HepG2 (cell line): ENCODE measurements around the gene AUP1. TPM values are rescaled to one million over a fixed set of nuclear protein-coding genes. Genes with fewer than 3 reads are reported as not detected.

Source experiments
- ASH2L ChIP-seq: fragments of 300-600, 200-600 bp; sonication (generic); IDR thresholded peaks from 2 replicates; pipeline ENCODE4 v1.7.0; 2017; ENCODE audit warnings: low read depth, mild to moderate bottlenecking, moderate library complexity, mixed read lengths, low read length; ENCODE audit not compliant: insufficient read length
- BCL6 ChIP-seq: IDR thresholded peaks from 2 replicates; pipeline ENCODE4 v1.6.1; 2016; ENCODE audit warnings: missing genetic modification reagents, missing compliant biosample characterization
- FOXA3 ChIP-seq: IDR thresholded peaks from 2 replicates; pipeline ENCODE4 v1.6.1; 2016; ENCODE audit warnings: missing genetic modification reagents, missing compliant biosample characterization
- FOXP4 ChIP-seq: sonication (generic); formaldehyde crosslinking; IDR thresholded peaks from 2 replicates; pipeline ENCODE4 v1.4.0; 2020; ENCODE audit warnings: missing genetic modification reagents
- HINFP ChIP-seq: sonication (generic); formaldehyde crosslinking; IDR thresholded peaks from 2 replicates; pipeline ENCODE4 v1.4.0; 2020; ENCODE audit warnings: low read depth, mild to moderate bottlenecking, missing genetic modification reagents
- MIXL1 ChIP-seq: IDR thresholded peaks from 2 replicates; pipeline ENCODE4 v1.6.1; 2016
- NR2F6 ChIP-seq, 2 experiments: IDR thresholded peaks; 2 replicates each; pipeline ENCODE4 v1.6.1; 2016; ENCODE audit warnings: antibody characterized with exemption in 1 of 2, mild to moderate bottlenecking in 1 of 2
- POLR2A ChIP-seq, 2 experiments: IDR thresholded peaks; 2 replicates each; pipeline ENCODE4 v1.6.1; 2011; ENCODE audit warnings: low read depth in 2 of 2, low read length in 2 of 2, mild to moderate bottlenecking in 1 of 2, moderate library complexity in 1 of 2; ENCODE audit not compliant: insufficient read depth in 1 of 2
- RAD21 ChIP-seq: fragments of 450-650 bp; formaldehyde crosslinking; IDR thresholded peaks from 2 replicates; pipeline ENCODE4 v1.5.0; 2020; ENCODE audit warnings: mild to moderate bottlenecking
- RERE ChIP-seq: IDR thresholded peaks from 2 replicates; pipeline ENCODE4 v1.6.1; 2016; ENCODE audit warnings: low read depth, missing genetic modification reagents, missing compliant biosample characterization
- RORA ChIP-seq: sonication (generic); formaldehyde crosslinking; IDR thresholded peaks from 2 replicates; pipeline ENCODE4 v1.5.0; 2020; ENCODE audit warnings: mild to moderate bottlenecking, missing genetic modification reagents, moderate library complexity
- SOX13 ChIP-seq, 3 experiments: fragments of 450-650 bp in 1 of 3; sonication (generic) in 1 of 3; formaldehyde crosslinking in 1 of 3; IDR thresholded peaks in 2 of 3; conservative IDR thresholded peaks in 1 of 3; 2 replicates each; pipeline versions ENCODE4 v1.5.0 to v1.6.1; 2016 to 2020; ENCODE audit warnings: antibody characterized with exemption in 1 of 3, mild to moderate bottlenecking in 1 of 3, missing compliant biosample characterization in 1 of 3, missing genetic modification reagents in 1 of 3, moderate library complexity in 1 of 3
- SOX6 ChIP-seq, 2 experiments: fragments of 450-650 bp in 1 of 2; sonication (generic) in 1 of 2; formaldehyde crosslinking in 1 of 2; IDR thresholded peaks; 2 replicates each; pipeline versions ENCODE4 v1.4.0 to v1.6.1; 2017 to 2020; ENCODE audit warnings: antibody characterized with exemption in 1 of 2, mild to moderate bottlenecking in 1 of 2, missing genetic modification reagents in 1 of 2
- XRCC5 ChIP-seq: fragments of 200-400 bp; formaldehyde crosslinking; optimal IDR thresholded peaks from 2 replicates; pipeline ENCODE3; 2017; ENCODE audit warnings: mild to moderate bottlenecking, low read length
- ZNF614 ChIP-seq: IDR thresholded peaks from 2 replicates; pipeline ENCODE4 v1.6.1; 2018; ENCODE audit warnings: missing biosample characterization, missing genetic modification reagents, inconsistent platforms, borderline replicate concordance
- polyA plus RNA-seq, 8 experiments: library from polyadenylated mRNA; depleted of rRNA in 3 of 8; stranded (reverse) in 7 of 8; unstranded in 1 of 8; fragments of >200 nt; fragmentation: Illumina TruSeq in 4 of 8; extraction: Trizol in 4 of 8; gene quantifications; 2 replicates each; pipeline versions ENCODE4 v1.2.1 to v1.2.3, GENCODE V29; 2011 to 2016; ENCODE audit warnings: low read depth in 4 of 8, missing spikeins in 1 of 8, mixed read lengths in 1 of 8; ENCODE audit not compliant: insufficient read depth in 1 of 8
- total RNA-seq, 5 experiments: library from RNA; depleted of rRNA; stranded (reverse); fragments of >200 nt; fragmentation: Illumina TruSeq; extraction: Trizol; gene quantifications; 2 replicates each; pipeline ENCODE4 v1.2.3, GENCODE V29; 2016; ENCODE audit warnings: low read depth in 1 of 5
- TF ChIP-seq, protein P1 (sequence below): IDR thresholded peaks from 2 replicates; pipeline ENCODE4 v1.6.1; 2016
- TF ChIP-seq, protein P2 (sequence below): sonication (generic); formaldehyde crosslinking; IDR thresholded peaks from 2 replicates; pipeline ENCODE4 v1.4.0; 2020; ENCODE audit warnings: mild to moderate bottlenecking, missing genetic modification reagents

Gene AUP1
- total and polyA plus RNA-seq, 2 of the 13 experiments (the other 11 are each of a cell fraction or from before 2014, with no cell fraction given), result 174 to 267 TPM

- TF ChIP-seq RERE (CRISPR knock-in tag) (peak; percentile 55; the same call in 1 of the 2 replicates), RORA (CRISPR knock-in tag) (no peak), BCL6 (CRISPR knock-in tag) (peak; percentile 47; the same call in 1 of the 2 replicates), POLR2A (IDR thresholded peaks at IDR 0.05; ENCODE audit: insufficient read depth in 1 of 2, low read depth in 2 of 2, low read length in 2 of 2) (no peak), ZNF614 (peak; percentile 65; the same call in 1 of the 2 replicates), RAD21 (CRISPR knock-in tag) (no peak), NR2F6 (IDR thresholded peaks at IDR 0.05) (peak; percentile 40; the same call in 1 of the 2 replicates), NR2F6 (CRISPR knock-in tag; IDR thresholded peaks at IDR 0.05) (0 out of 2 replicates have a peak, but pooled peaks have one; percentile 24), FOXA3 (CRISPR knock-in tag) (peak; percentile 83), MIXL1 (peak; percentile 38; the same call in 1 of the 2 replicates), XRCC5 (no peak), SOX13 (IDR thresholded peaks at IDR 0.05) (no peak), SOX13 (CRISPR knock-in tag; conservative IDR thresholded peaks at IDR 0.05 in 1 of 2, IDR thresholded peaks at IDR 0.05 in 1 of 2) (peak in 1 of 2 experiments; percentile 71; a peak in 2 of 4 replicates), SOX6 (IDR thresholded peaks at IDR 0.05) (no peak), SOX6 (CRISPR knock-in tag; IDR thresholded peaks at IDR 0.05) (peak; percentile 45; the same call in 1 of the 2 replicates), FOXP4 (peak; percentile 71), HINFP (CRISPR knock-in tag) (no peak), ASH2L (no peak)
- TF ChIP-seq, protein P1, sequence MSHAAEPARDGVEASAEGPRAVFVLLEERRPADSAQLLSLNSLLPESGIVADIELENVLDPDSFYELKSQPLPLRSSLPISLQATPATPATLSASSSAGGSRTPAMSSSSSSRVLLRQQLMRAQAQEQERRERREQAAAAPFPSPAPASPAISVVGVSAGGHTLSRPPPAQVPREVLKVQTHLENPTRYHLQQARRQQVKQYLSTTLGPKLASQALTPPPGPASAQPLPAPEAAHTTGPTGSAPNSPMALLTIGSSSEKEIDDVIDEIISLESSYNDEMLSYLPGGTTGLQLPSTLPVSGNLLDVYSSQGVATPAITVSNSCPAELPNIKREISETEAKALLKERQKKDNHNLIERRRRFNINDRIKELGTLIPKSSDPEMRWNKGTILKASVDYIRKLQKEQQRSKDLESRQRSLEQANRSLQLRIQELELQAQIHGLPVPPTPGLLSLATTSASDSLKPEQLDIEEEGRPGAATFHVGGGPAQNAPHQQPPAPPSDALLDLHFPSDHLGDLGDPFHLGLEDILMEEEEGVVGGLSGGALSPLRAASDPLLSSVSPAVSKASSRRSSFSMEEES (CRISPR knock-in tag), result 0 out of 2 replicates have a peak, but pooled peaks have one; percentile 15
- TF ChIP-seq, protein P2, sequence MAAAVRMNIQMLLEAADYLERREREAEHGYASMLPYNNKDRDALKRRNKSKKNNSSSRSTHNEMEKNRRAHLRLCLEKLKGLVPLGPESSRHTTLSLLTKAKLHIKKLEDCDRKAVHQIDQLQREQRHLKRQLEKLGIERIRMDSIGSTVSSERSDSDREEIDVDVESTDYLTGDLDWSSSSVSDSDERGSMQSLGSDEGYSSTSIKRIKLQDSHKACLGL (CRISPR knock-in tag), result no peak
Measured at GRCh38 chr2:74486141-74486540, 43.4 kb downstream of the AUP1 start (continued).
